Nephron (organoid): ENCODE data around the gene ARHGEF3.

ENCODE experiments used
- H3K27ac Mint-ChIP-seq, 3 experiments: 2 replicates each; pipeline ENCODE4 v1.8.0; 2020; ENCODE audit warnings: mixed read lengths in 3 of 3, mild to moderate bottlenecking in 2 of 3, moderate library complexity in 1 of 3
- H3K27me3 Mint-ChIP-seq: 2 replicates; pipeline ENCODE4 v1.8.0; 2021; ENCODE audit warnings: low read depth, mild to moderate bottlenecking, moderate library complexity, mixed read lengths
- H3K36me3 Mint-ChIP-seq: 2 replicates; pipeline ENCODE4 v1.8.0; 2020; ENCODE audit warnings: low read depth, mixed read lengths
- H3K4me1 Mint-ChIP-seq: 2 replicates; pipeline ENCODE4 v1.8.0; 2020; ENCODE audit warnings: mixed read lengths
- H3K4me3 Mint-ChIP-seq, 3 experiments: 2 replicates each; pipeline ENCODE4 v1.8.0; 2020; ENCODE audit warnings: mild to moderate bottlenecking in 3 of 3, mixed read lengths in 3 of 3, moderate library complexity in 2 of 3
- H3K9me3 Mint-ChIP-seq: 2 replicates; pipeline ENCODE4 v1.8.0; 2020; ENCODE audit warnings: mixed read lengths
- TF ChIP-seq, protein P1 (sequence below), 3 experiments: fragments of 200-600 bp; sonication (generic); IDR thresholded peaks; one replicate each; pipeline ENCODE4 v1.5.0; 2021; ENCODE audit warnings: antibody characterized with exemption in 3 of 3; ENCODE audit not compliant: unreplicated experiment in 3 of 3

Gene ARHGEF3

DNA sequence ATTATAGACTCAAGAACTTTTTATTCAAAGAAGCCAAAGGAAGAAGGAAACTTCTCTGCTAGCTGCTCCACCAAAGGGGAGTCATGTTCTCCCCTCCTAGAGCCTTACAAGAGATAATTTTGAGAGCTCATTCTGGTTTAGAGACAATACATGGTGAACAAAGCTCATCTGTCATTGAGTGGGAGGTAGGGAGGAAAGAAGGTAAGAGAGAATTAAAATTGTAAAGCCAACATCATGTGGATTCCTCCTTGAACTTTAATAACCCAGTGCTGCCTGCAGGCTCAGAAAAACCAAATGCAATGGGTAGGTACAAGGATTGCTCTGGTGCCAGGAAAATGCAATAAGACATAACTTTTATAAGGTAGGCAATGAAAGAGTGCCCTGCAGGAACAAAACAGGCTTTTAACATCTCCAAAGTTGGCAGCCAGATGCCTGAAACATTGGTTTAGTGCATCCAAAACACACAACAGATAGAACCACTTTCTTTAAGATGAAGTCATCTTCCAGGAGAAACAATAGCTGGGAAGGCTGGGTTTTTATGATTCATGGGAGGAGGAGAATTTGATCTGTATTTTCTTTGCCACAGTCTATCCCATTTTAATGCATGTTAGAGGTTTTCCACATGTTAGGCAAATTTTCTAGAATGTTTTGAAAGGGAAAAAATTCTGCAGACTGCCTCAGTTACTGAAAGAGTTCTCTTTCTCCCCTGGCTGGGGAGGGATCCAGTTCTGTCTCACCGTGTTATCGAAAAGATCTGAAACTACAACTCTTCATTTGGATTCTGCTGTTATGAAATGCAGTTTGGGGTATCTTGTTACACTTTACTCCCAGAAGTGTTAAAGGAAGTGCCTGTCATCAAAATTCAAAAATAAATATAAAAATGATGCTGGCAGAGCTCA is 11.3 kb upstream of the ARHGEF3 start:
- Mint-ChIP-seq H3K27me3 (no peaks in the 10 kb centered on the region), H3K36me3 (no peaks in the 10 kb centered on the region), H3K4me1 (peaks cover 50% of the 10 kb centered on the region), H3K27ac (peak overlapping the region; percentile 66 to 85 (median 83)), H3K9me3 (no peaks in the 10 kb centered on the region), H3K4me3 (peak overlapping the region in 1 of 3 experiments; percentile 9)
- TF ChIP-seq, protein P1, sequence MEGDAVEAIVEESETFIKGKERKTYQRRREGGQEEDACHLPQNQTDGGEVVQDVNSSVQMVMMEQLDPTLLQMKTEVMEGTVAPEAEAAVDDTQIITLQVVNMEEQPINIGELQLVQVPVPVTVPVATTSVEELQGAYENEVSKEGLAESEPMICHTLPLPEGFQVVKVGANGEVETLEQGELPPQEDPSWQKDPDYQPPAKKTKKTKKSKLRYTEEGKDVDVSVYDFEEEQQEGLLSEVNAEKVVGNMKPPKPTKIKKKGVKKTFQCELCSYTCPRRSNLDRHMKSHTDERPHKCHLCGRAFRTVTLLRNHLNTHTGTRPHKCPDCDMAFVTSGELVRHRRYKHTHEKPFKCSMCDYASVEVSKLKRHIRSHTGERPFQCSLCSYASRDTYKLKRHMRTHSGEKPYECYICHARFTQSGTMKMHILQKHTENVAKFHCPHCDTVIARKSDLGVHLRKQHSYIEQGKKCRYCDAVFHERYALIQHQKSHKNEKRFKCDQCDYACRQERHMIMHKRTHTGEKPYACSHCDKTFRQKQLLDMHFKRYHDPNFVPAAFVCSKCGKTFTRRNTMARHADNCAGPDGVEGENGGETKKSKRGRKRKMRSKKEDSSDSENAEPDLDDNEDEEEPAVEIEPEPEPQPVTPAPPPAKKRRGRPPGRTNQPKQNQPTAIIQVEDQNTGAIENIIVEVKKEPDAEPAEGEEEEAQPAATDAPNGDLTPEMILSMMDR (IDR thresholded peaks at IDR 0.05; ENCODE audit: unreplicated experiment in 3 of 3) = no peak

DNA sequence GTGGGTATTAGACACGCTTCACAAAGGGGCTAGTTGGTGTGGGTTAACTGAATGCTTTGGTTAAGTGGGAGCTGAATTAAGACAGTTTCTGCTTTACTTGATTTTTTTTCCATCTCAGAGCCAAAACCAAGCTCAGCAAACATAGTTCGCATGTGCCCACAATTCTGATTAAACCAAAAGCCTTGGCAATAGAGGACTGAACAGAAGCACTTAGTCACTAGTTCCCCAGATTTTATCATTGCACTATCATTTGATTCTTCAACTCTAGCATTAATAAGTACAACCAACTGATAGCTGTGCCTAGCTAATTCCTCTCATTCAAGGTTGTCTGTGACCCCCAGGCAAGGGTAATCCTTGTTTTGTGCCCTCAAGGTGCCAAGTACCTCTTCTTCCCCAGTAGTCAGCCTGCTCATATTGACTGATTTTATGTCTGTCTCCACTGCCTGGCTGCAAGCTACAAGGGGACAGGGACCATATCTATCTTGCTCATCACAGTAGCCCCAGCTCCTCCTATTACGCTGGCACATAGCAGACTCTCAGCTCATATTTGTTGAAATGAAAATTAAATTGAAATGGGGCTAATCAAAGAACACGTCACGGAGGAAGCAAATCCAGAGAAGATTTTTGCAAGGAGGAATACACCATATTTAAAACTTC is 9.9 kb upstream of the ARHGEF3 start:
- Mint-ChIP-seq H3K27me3 (no peaks in the 10 kb centered on the region), H3K27ac (peak overlapping the region; percentile 66 to 85 (median 83)), H3K9me3 (no peaks in the 10 kb centered on the region), H3K36me3 (no peaks in the 10 kb centered on the region), H3K4me1 (peaks cover 57% of the 10 kb centered on the region), H3K4me3 (peak overlapping the region in 1 of 3 experiments; percentile 17)
- TF ChIP-seq, protein P1 (IDR thresholded peaks at IDR 0.05; ENCODE audit: unreplicated experiment in 3 of 3) = no peak

DNA sequence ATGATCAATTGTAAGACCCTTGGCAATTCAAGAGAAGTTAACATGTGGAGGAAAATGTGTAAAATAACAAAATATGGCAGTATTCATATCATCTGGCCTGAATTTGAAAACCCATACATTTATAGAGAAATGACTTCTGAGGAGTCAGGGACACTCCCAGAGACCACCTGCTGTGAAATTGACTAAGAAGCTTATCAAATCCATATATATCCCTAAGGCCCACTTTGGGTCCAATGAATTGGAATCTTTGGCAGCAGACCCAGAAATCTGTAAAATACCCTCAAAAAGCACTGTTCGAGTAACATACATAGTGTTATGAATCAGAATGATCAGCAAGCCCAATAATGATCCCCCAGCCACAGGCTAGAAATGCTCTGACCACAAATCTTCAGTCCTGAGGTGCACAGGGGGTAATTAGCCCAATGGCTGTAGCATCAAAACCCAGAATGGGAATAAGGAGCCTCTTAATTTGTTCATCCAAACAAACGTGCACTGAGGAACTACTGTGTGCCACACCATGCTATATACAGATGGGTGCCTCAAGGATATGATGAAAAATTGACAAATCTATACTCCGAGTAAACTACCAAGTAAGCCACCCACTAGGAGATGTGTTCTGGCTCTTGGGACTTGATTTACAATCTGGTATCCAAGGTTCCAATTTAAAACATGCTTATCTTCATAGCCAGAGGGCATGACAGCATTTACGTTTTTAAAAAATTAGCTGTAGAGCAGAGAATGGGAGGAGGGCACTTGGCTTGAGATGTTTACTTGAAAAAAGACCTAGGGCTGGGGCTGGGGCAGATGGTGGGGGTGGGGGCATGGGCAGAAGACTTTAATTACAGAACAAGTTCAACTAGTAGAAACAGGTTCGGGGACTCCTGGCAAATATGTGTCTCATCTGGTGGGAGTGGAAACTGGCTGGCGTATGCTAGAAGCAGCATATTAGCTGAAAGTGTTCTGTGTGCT is 9.1 kb upstream of the ARHGEF3 start:
- Mint-ChIP-seq H3K4me3 (peak overlapping the region in 1 of 3 experiments; percentile 17), H3K9me3 (no peaks in the 10 kb centered on the region), H3K27ac (peak overlapping the region; percentile 66 to 85 (median 83)), H3K4me1 (peaks cover 61% of the 10 kb centered on the region), H3K36me3 (no peaks in the 10 kb centered on the region), H3K27me3 (no peaks in the 10 kb centered on the region)
- TF ChIP-seq, protein P1 (IDR thresholded peaks at IDR 0.05; ENCODE audit: unreplicated experiment in 3 of 3) = no peak

DNA sequence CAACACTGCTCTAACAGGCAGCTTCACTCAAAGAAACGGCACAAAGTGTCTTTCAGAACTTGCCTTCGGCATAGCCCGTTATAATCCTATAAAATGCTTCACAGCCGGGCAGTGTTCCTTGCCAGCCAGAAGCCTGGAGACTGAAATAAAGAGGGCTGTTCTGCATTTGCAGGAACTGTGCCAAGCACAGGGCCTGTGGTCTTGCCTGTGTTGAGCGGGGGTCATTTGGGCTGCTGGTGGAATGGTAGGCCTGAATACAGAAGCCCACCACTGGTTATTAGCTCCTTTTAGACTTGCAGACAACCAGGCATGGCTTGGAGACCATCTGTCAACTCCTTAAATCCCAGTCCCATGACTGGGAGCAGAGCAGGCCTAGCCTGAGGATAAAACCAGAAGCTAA is 4.7 kb upstream of the ARHGEF3 start:
- peaks cover 54% of the 10 kb centered on the region for H3K4me1 Mint-ChIP-seq
- no peaks in the 10 kb centered on the region for H3K36me3 Mint-ChIP-seq
- TF ChIP-seq, protein P1 (IDR thresholded peaks at IDR 0.05; ENCODE audit: unreplicated experiment in 3 of 3) = no peak
- peak overlapping the region in 1 of 3 experiments; percentile 41 for H3K27ac Mint-ChIP-seq
- peaks cover under 1% of the 10 kb centered on the region for H3K27me3 Mint-ChIP-seq
- H3K4me3 Mint-ChIP-seq = no peak overlapping the region
- no peaks in the 10 kb centered on the region for H3K9me3 Mint-ChIP-seq

DNA sequence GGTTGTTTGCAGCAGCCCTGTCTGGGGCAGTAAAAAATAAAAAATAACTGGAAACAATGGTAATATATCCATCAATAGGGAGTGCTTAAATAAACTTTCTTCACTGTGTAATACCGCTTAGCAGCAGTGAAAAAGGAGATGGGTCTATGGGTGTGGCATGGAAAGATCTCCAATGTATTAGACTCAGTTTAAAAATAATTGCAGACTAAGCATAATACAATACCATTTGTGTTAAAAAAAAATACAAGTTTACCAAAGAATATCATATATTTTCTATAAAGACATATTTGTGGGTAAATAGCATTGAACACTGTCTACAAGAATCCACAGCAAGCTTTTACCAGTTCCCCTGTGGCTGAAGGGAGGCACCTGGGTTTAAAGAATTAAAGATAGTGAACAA is 1.0 kb upstream of the ARHGEF3 start:
- H3K27me3 Mint-ChIP-seq = peaks cover 3% of the 10 kb centered on the region
- H3K36me3 Mint-ChIP-seq = no peaks in the 10 kb centered on the region
- no peaks in the 10 kb centered on the region for H3K9me3 Mint-ChIP-seq
- peak overlapping the region in 1 of 3 experiments; percentile 30 for H3K27ac Mint-ChIP-seq
- H3K4me3 Mint-ChIP-seq = peak overlapping the region; percentile 77 to 97 (median 84)
- peaks cover 54% of the 10 kb centered on the region for H3K4me1 Mint-ChIP-seq
- TF ChIP-seq, protein P1 (IDR thresholded peaks at IDR 0.05; ENCODE audit: unreplicated experiment in 3 of 3) = no peak
